Activated naive CD4-positive, alpha-beta T cell treated with anti-CD3 and anti-CD28 coated beads, Interleukin-2, amount 50 U/mL, for 16 hours (primary cell): Measurements from ENCODE around the gene GPRC5B.
A peak's percentile ranks its signal among the peaks of the same experiment; 100 is the strongest.

Experiments
- DNase-seq: peaks from one replicate; pipeline ENCODE4 v3.0.0-alpha.2; 2020

The GPRC5B gene

DNA sequence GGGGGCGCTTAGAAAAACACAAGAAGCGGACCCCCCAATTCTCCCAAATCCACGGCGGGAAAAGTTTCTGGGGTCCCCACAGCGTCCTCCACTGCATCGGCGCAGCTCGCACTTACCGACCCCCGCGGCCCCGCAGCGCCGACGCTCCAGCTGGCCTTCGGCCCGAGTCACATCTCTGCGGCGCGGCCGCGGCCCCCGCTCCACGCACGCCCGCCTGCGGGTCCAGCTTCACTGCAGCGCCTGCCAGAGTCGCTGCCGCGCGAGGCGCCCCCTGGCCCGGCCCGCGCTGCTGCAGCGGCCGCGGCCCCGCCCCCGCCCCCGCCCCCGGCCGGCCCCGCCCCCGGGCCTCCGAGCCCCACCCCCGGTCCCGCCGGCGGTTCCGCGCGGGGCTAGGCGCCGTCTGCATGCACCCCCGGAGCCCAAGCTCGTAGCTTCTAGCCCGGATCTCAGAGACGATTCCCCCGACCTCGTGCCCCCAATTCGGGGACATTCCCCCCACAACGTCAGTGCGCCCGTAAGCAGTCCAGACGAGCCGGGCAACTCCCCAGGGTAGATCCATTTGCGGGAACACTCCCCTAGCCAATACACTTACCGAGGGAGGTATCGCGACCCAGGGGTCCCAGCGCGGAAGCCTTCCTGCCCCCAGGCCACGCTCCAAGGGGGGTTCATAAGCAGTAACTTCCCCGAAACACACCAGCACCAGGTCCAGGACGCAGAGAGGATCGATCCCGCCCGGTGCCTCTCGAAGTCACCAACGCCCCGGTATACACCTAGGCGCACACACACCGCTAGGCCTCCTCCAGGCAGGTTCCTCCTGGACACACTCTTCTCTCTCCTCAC is at the start of gene GPRC5B:
GPRC5B (minus strand) TSS at position 238 of the 840 bp plus-strand sequence. CDS start 12,003 bp downstream, outside the sequence.
- DNase-seq, result peak; percentile 48

- no peak for DNase-seq
Measured at GRCh38 chr16:19933740-19934139, 49.1 kb upstream of the GPRC5B start.

GRCh38 chr16:19929062-19929511 is 44.4 kb upstream of the GPRC5B start:
- no peak for DNase-seq

GRCh38 chr16:19928432-19928831 is 43.8 kb upstream of the GPRC5B start:
- no peak for DNase-seq

- DNase-seq, result no peak
Measured at GRCh38 chr16:19926449-19927390, 42.1 kb upstream of the GPRC5B start.

GRCh38 chr16:19923396-19923795 is 38.7 kb upstream of the GPRC5B start:
- DNase-seq, result no peak

DNA sequence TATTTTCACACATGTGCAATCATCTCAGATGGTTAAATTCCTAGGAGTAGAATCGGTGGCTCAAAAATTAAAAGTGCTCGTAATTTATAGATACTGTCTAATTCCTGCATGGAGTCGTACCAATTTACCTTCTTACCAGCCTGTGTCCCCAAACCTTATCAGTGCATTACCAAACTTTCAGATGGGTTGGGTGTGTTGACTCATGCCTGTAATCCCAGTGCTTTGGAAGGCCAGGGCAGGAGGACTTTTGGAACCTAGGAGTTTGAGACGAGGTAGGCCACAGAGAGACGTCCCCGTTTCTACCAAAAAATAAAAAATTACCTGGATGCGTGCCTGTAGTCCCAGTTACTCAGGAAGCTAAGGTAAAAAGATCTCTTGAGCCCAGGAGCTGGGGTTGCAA is 34.5 kb upstream of the GPRC5B start:
- no peak for DNase-seq

DNA sequence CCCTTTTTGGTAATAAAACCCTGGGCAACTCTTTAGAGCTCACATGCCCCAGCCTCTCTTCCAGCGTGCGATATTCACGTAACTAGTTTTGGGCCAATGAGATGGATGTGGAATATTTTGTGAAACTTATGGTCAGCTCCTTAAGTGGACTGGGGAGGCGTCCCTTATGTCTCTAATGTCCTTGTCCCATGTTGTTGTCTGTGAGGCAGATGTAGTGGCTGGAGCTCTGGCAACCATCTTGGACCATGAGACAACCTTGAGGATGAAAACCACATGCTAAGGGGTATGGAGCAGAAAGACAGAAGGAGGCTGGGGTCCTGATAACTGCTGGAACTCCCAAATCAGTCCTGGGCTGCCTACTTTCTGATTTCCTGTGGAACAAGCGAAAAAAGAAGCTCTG is 31.4 kb upstream of the GPRC5B start:
- DNase-seq, result no peak

GRCh38 chr16:19914877-19915276 is 30.2 kb upstream of the GPRC5B start:
- no peak for DNase-seq

DNA sequence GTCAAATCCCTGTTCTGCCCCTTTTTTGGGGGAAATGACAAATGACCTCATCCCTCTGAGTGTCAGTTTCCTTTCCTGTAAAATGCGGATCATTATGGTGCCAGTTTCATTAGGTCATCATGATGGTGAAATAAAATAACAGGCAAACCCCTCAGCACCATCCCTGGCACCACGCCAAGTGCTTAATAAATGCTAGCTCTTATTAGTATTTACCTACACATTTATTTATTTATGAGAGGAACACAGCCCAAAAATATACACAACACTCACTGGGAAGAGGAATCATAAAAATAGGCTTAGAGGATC is 28.6 kb upstream of the GPRC5B start:
- no peak for DNase-seq

- DNase-seq, result no peak
Measured at GRCh38 chr16:19912455-19913339, 28.0 kb upstream of the GPRC5B start.

- DNase-seq, result no peak
Measured at GRCh38 chr16:19911747-19912454, 27.3 kb upstream of the GPRC5B start.

GRCh38 chr16:19911204-19911603 is 26.6 kb upstream of the GPRC5B start:
- DNase-seq, result no peak

GRCh38 chr16:19909750-19910322 is 25.2 kb upstream of the GPRC5B start:
- DNase-seq, result no peak

- DNase-seq, result no peak
Measured at GRCh38 chr16:19908921-19909320, 24.3 kb upstream of the GPRC5B start.

DNA sequence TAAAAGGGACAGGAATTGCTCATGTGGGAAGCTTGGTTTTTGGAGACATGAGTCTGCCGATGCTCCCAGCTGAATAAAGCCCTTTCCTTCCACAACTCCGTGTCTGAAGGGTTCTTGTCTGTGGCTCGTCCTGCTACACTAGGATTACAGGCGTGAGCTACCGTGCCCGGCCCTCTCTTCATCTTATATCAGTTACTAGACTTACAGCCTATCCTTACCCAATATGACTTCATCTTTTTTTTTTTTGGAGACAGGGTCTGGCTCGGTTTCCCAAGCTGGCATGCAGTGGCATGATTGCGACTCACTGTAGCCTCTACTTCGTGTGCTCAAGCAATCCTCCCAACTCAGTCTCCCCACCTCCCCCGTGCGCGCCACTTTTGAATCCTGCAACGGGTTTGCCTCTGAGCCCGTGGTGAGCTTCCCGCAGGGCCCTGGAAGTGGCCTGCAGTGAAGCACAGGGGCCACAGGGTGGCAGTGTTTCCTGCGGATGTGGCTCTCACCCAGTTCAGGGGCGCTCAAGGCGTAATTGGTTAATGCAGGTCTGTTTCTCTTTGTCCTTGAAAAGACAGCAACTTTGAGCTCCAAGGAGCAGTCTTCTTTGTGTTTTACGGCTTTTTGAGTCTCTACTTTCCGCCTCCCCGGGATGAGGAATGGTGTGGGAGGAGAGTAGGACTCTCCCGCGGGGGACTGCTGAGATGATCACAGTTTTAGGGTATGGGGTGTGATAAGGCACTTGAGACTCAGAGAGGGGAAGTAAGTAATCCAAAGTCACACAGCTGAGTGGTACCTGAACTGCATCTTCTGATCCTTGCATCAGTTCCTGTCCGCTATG is 22.7 kb upstream of the GPRC5B start:
- DNase-seq, result peak; percentile 73

GRCh38 chr16:19901164-19901563 is 16.5 kb upstream of the GPRC5B start:
- no peak for DNase-seq

GRCh38 chr16:19899605-19899955 is 14.9 kb upstream of the GPRC5B start:
- DNase-seq, result no peak

DNA sequence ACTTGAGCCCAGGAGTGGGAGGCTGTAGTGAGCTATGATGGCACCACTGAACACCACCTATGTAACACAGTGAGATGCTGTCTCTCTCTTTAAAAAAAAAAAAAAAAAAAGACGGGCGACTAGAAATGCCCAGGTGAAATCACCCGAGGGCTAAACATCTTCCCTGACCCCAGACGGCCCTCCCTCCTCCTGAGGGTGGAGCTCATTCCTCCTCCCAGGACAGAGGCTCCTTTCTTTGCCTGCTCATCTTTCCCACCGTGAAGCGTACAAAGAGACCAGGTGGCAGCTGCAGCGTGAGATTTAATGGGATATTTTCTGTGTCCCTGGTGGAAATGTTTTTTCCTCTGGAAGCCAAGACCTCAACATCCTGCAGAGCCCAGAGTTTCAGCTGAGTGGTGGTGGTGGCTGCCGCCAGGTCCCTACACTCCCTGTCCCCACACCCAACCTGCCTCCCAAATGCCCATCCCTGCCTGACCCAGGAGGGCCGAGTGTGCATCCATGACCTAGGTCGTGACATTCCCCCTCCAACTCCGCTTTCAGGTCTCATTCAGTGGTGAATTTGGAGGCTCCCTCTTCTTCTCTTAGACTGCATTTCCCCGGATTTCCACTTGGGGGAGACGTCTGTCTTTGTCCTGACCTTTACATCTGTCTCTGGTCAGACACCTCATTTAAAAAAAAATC is 14.4 kb upstream of the GPRC5B start:
- peak; percentile 34 for DNase-seq

DNA sequence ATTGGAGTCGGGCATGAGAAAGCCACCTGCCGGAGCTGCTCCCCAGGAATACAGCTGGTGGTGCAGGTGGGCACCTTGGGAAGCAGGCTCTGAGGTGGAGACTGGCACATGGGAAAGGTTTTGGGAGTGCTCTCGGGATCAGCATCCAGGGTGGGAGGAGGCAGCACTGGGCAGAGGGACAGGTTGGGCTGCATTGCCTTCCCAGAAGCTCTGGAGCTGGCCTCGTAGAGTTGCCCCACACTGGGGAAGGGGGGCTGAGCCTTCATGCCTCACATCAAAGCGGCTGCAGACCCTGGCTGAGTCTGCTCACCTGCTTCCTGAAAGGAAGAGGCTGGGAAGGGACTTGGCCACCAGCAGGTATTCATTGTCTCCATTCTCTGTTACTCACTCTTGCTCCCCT is 13.5 kb upstream of the GPRC5B start:
- no peak for DNase-seq
